K562 (cell line): ENCODE results near the gene LIFR. TPM values are rescaled to one million over a fixed set of nuclear protein-coding genes. Genes with fewer than 3 reads are reported as not detected.
"Not testable (repeated sequence)": the region's sequence is repeated elsewhere in the genome, so short reads cannot be mapped to it uniquely, and the experiment has no call there.

Experiments used
- ATAC-seq: fragments of 200-7000 bp; cut with Tn5 transposase; 3 replicates; pipeline ENCODE4 v1.9.1; 2020; ENCODE audit warnings: moderate library complexity
- BruUV-seq: library from RNA; stranded (reverse); fragments of 400-500 nt; replicated peaks from 2 replicates; lab custom pipeline; 2021; lab: Mats Ljungman, UMichigan
- CTCF ChIA-PET: fragments of 300-600 bp; formaldehyde crosslinking; extraction: SDS; loops from one replicate; lab custom pipeline; 2021; ENCODE audit warnings: low intra/inter-chr PET ratio; lab: Yijun Ruan, JAX
- POLR2A ChIA-PET: fragments of 300-600, 350-650 bp; sonication (Branson Sonifier 250); formaldehyde crosslinking; extraction: SDS; loops from one replicate; lab custom pipeline; 2021; ENCODE audit warnings: antibody characterized with exemption, inconsistent platforms; lab: Yijun Ruan, JAX
- DNase-seq, 4 experiments: peaks; one replicate each; pipeline versions ENCODE4 v3.0.0 to v3.0.0-alpha.2; 2011 to 2018; ENCODE audit warnings: low spot score in 3 of 4, mixed read lengths in 3 of 4; ENCODE audit errors: extremely low read depth in 1 of 4
- FAIRE-seq: peaks from 2 replicates; lab custom pipeline; 2011; peaks lifted over from hg19 to GRCh38; lab: Jason Lieb, UNC
- H2AFZ ChIP-seq: 2 replicates; pipeline ENCODE4 v1.6.0; 2011; ENCODE audit warnings: low read depth, low read length, control low read depth, inconsistent platforms
- H3K27ac ChIP-seq: fragments of 200-600 bp; 3 replicates; pipeline ENCODE4 v1.8.0; 2011; ENCODE audit warnings: low read depth, mild to moderate bottlenecking, control low read depth, inconsistent platforms, low read length, moderate library complexity, mixed read lengths; ENCODE audit errors: extremely low read depth
- H3K27me3 ChIP-seq, 2 experiments: fragments of 300-600 bp in 1 of 2; 2 replicates in 1 of 2; 3 replicates in 1 of 2; pipeline versions ENCODE4 v1.6.0 to v1.8.0; 2011; ENCODE audit warnings: inconsistent platforms in 2 of 2, low read length in 2 of 2, mild to moderate bottlenecking in 1 of 2, mixed read lengths in 1 of 2, moderate library complexity in 1 of 2; ENCODE audit not compliant: control insufficient read depth in 2 of 2, insufficient read depth in 2 of 2
- H3K36me3 ChIP-seq: fragments of 300-600 bp; 3 replicates; pipeline ENCODE4 v1.8.0; 2011; ENCODE audit warnings: mild to moderate bottlenecking, low read length, inconsistent platforms; ENCODE audit not compliant: control insufficient read depth, insufficient read depth
- H3K4me1 ChIP-seq, 2 experiments: fragments of 200-600 bp in 1 of 2; replicated peaks in 1 of 2; 2 replicates in 1 of 2; 3 replicates in 1 of 2; pipeline versions ENCODE4 v1.5.1 to v1.8.0; 2011; ENCODE audit warnings: inconsistent platforms in 2 of 2, low read length in 2 of 2, mild to moderate bottlenecking in 1 of 2, mixed read lengths in 1 of 2, moderate library complexity in 1 of 2; ENCODE audit not compliant: control insufficient read depth in 2 of 2, insufficient read depth in 2 of 2
- H3K4me2 ChIP-seq: 2 replicates; pipeline ENCODE4 v1.6.1; 2011; ENCODE audit warnings: low read length, control low read depth, inconsistent platforms, mixed read lengths; ENCODE audit not compliant: insufficient read depth
- H3K4me3 ChIP-seq: fragments of 200-600 bp; sonication (generic), shearing (Covaris generic); 2 replicates; pipeline ENCODE4 v1.5.1; 2016; ENCODE audit warnings: control low read depth, inconsistent platforms
- H3K79me2 ChIP-seq: fragments of 200-600 bp; 3 replicates; pipeline ENCODE4 v1.8.0; 2011; ENCODE audit warnings: low read length, inconsistent platforms; ENCODE audit not compliant: control insufficient read depth, insufficient read depth
- H3K9ac ChIP-seq, 2 experiments: 2 replicates each; pipeline versions ENCODE4 v1.6.0 to v1.6.1; 2011; ENCODE audit warnings: low read depth in 2 of 2, low read length in 2 of 2, control low read depth in 1 of 2, inconsistent platforms in 1 of 2, mild to moderate bottlenecking in 1 of 2, mixed read lengths in 1 of 2; ENCODE audit not compliant: insufficient read depth in 1 of 2
- H3K9me1 ChIP-seq: one replicate; pipeline ENCODE4 v1.6.0; 2011; ENCODE audit warnings: inconsistent platforms, mild to moderate bottlenecking, low read length, moderate library complexity; ENCODE audit not compliant: control insufficient read depth, insufficient read depth
- H3K9me3 ChIP-seq: replicated peaks from 2 replicates; pipeline ENCODE4 v1.5.1; 2011; ENCODE audit warnings: low read depth, low read length, inconsistent platforms; ENCODE audit not compliant: control insufficient read depth, insufficient read depth
- H4K20me1 ChIP-seq: replicated peaks from 2 replicates; pipeline ENCODE4 v1.6.1; 2011; ENCODE audit warnings: low read length, inconsistent platforms, mixed read lengths; ENCODE audit not compliant: control insufficient read depth, insufficient read depth
- COPS2 ChIP-seq: fragments of 450-650 bp; conservative IDR thresholded peaks from 2 replicates; pipeline ENCODE4 v1.6.1; 2016; ENCODE audit warnings: mild to moderate bottlenecking, moderate library complexity
- HCFC1 ChIP-seq: IDR thresholded peaks from 2 replicates; pipeline ENCODE4 v1.6.1; 2012; ENCODE audit warnings: low read depth, low read length, improper control_type of control experiment
- POLR3G ChIP-seq: IDR thresholded peaks from 2 replicates; pipeline ENCODE4 v1.6.1; 2011; ENCODE audit not compliant: insufficient read length, insufficient replicate concordance; ENCODE audit errors: extremely low read depth
- ZNF75A ChIP-seq: fragments of 450-650 bp; formaldehyde crosslinking; IDR thresholded peaks from 2 replicates; pipeline ENCODE4 v1.4.0; 2020; ENCODE audit warnings: mild to moderate bottlenecking
- whole genome bisulfite sequencing: fragments of 100-300 bp; shearing (Covaris generic); methylation state at CpG from one replicate; pipeline ENCODE4 v1.1.6; 2016; ENCODE audit warnings: low coverage, mixed read lengths; ENCODE audit not compliant: insufficient coverage; ENCODE audit errors: missing lambda C conversion rate; 5-methylcytosine and 5-hydroxymethylcytosine counted together
- in situ Hi-C: fragments of 300-500 bp; cut with MboI; formaldehyde crosslinking; loops from 4 replicates; pipeline ENCODE4 v1.15.0; 2018; ENCODE audit warnings: inconsistent platforms, mixed read lengths
- intact Hi-C: fragments of 100-400 bp; cut with micrococcal nuclease; formaldehyde crosslinking; loops from 2 replicates; pipeline ENCODE4 v1.14.2; 2022
- polyA plus RNA-seq, 8 experiments: library from polyadenylated mRNA; depleted of rRNA in 4 of 8; stranded (reverse) in 5 of 8; unstranded in 3 of 8; fragments of >200 nt; fragmentation: Nextera tagmentation in 2 of 8; fragmentation: Illumina TruSeq in 1 of 8; extraction: Ambion mirVana in 2 of 8; extraction: Trizol in 1 of 8; gene quantifications; 2 replicates each; pipeline versions ENCODE4 v1.2.1 to v1.2.3, GENCODE V29; 2011 to 2014; ENCODE audit warnings: inconsistent platforms in 1 of 8, missing spikeins in 1 of 8
- total RNA-seq, 7 experiments: library from RNA; depleted of rRNA in 6 of 7; stranded (reverse); fragments of >200 nt in 6 of 7; fragmentation: Illumina TruSeq in 2 of 7; extraction: Trizol in 2 of 7; gene quantifications; 2 replicates each; pipeline versions ENCODE4 v1.2.1 to v1.2.3, GENCODE V29; 2011 to 2021; ENCODE audit warnings: low replicate concordance in 1 of 7
- TF ChIP-seq, protein P1 (sequence below): IDR thresholded peaks from 3 replicates; pipeline ENCODE4 v1.6.1; 2011; ENCODE audit warnings: borderline replicate concordance, mild to moderate bottlenecking; ENCODE audit not compliant: insufficient read length, insufficient read depth
- TF ChIP-seq, protein P2 (sequence below): fragments of 250-450 bp; sonication (Bioruptor Pico); IDR thresholded peaks from 2 replicates; pipeline ENCODE4 v1.5.0; 2020; ENCODE audit warnings: mild to moderate bottlenecking, borderline replicate concordance
- TF ChIP-seq, protein P3 (sequence below), 2 experiments: fragments of 450-650 bp; conservative IDR thresholded peaks; 2 replicates each; pipeline ENCODE4 v1.6.1; 2017; ENCODE audit warnings: mild to moderate bottlenecking in 2 of 2, moderate library complexity in 2 of 2

Gene LIFR
- total and polyA plus RNA-seq, 9 of the 15 experiments (the other 6 are each of a cell fraction or from before 2014, with no cell fraction given): 0.43 to 5.7 (median 3.3) TPM

DNA sequence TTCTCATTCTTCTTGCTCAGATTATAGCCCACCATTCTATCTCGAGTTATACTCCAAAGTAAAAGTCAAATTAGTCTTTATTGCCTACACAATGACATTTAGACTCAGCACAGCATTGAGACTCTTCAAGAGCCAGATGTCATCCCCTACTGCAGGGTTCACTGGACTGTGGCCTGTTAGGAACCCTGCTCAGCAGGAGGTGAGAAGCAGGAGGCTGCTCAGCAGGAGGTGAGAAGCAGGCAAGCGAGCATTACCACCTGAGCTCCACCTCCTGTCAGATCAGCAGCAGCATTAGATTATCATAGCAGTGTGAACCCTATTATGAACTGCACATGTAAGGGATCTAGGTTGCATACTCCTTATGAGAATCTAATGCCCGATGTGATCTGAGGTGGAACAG lies 12.7 kb upstream of the LIFR start (continued):
- TF ChIP-seq, protein P1, sequence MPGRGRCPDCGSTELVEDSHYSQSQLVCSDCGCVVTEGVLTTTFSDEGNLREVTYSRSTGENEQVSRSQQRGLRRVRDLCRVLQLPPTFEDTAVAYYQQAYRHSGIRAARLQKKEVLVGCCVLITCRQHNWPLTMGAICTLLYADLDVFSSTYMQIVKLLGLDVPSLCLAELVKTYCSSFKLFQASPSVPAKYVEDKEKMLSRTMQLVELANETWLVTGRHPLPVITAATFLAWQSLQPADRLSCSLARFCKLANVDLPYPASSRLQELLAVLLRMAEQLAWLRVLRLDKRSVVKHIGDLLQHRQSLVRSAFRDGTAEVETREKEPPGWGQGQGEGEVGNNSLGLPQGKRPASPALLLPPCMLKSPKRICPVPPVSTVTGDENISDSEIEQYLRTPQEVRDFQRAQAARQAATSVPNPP: no peak
- TF ChIP-seq ZNF75A (CRISPR knock-in tag) (no peak), COPS2 (no peak), POLR3G (no peak), HCFC1 (no peak)
- TF ChIP-seq, protein P2, sequence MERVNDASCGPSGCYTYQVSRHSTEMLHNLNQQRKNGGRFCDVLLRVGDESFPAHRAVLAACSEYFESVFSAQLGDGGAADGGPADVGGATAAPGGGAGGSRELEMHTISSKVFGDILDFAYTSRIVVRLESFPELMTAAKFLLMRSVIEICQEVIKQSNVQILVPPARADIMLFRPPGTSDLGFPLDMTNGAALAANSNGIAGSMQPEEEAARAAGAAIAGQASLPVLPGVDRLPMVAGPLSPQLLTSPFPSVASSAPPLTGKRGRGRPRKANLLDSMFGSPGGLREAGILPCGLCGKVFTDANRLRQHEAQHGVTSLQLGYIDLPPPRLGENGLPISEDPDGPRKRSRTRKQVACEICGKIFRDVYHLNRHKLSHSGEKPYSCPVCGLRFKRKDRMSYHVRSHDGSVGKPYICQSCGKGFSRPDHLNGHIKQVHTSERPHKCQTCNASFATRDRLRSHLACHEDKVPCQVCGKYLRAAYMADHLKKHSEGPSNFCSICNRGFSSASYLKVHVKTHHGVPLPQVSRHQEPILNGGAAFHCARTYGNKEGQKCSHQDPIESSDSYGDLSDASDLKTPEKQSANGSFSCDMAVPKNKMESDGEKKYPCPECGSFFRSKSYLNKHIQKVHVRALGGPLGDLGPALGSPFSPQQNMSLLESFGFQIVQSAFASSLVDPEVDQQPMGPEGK (CRISPR knock-in tag): no peak
- TF ChIP-seq, protein P3, sequence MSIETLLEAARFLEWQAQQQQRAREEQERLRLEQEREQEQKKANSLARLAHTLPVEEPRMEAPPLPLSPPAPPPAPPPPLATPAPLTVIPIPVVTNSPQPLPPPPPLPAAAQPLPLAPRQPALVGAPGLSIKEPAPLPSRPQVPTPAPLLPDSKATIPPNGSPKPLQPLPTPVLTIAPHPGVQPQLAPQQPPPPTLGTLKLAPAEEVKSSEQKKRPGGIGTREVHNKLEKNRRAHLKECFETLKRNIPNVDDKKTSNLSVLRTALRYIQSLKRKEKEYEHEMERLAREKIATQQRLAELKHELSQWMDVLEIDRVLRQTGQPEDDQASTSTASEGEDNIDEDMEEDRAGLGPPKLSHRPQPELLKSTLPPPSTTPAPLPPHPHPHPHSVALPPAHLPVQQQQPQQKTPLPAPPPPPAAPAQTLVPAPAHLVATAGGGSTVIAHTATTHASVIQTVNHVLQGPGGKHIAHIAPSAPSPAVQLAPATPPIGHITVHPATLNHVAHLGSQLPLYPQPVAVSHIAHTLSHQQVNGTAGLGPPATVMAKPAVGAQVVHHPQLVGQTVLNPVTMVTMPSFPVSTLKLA (conservative IDR thresholded peaks at IDR 0.05): no peak

GRCh38 chr5:38567306-38567705 lies 10.9 kb upstream of the LIFR start:
- intact Hi-C loops, H2AFZ ChIP-seq, H3K27ac ChIP-seq, FAIRE-seq, H3K4me3 ChIP-seq, POLR2A ChIA-PET, CTCF ChIA-PET, DNase-seq, H3K36me3 ChIP-seq, H3K9ac ChIP-seq, H4K20me1 ChIP-seq, H3K79me2 ChIP-seq, H3K9me1 ChIP-seq, in situ Hi-C loops, BruUV-seq, ATAC-seq, H3K4me2 ChIP-seq, H3K9me3 ChIP-seq, H3K4me1 ChIP-seq: not testable (repeated sequence)
- peaks cover 5 to 19% of the 10 kb centered on the region in 2 experiments; a peak in 4 of 5 replicates for H3K27me3 ChIP-seq
- WGBS: 4% methylated on average over 2 of the region's 2 CpGs
